ENCODE results near the gene NF2.

The NF2 gene

GRCh38 chr22:29638678-29639077, 35.2 kb downstream of the NF2 start:
- DNase-seq (ENCODE audit: low read depth) = no peak
- no peak overlapping the region for H3K4me3 ChIP-seq (ENCODE audit: low read depth, low read length)
- TF ChIP-seq CTCF (conservative IDR thresholded peaks at IDR 0.05; ENCODE audit: low read depth, low read length) = no peak

- DNase-seq (ENCODE audit: low read depth) = no peak
- H3K4me3 ChIP-seq (ENCODE audit: low read depth, low read length) = no peak overlapping the region
- TF ChIP-seq CTCF (conservative IDR thresholded peaks at IDR 0.05; ENCODE audit: low read depth, low read length) = no peak
Measured at GRCh38 chr22:29639096-29639495, 35.7 kb downstream of the NF2 start.

GRCh38 chr22:29641042-29641699, 37.7 kb downstream of the NF2 start:
- TF ChIP-seq CTCF (conservative IDR thresholded peaks at IDR 0.05; ENCODE audit: low read depth, low read length) = no peak
- no peak for DNase-seq (ENCODE audit: low read depth)
- H3K4me3 ChIP-seq (ENCODE audit: low read depth, low read length) = no peak overlapping the region

- no peak overlapping the region for H3K4me3 ChIP-seq (ENCODE audit: low read depth, low read length)
- no peak for DNase-seq (ENCODE audit: low read depth)
- no peak for TF ChIP-seq CTCF (conservative IDR thresholded peaks at IDR 0.05; ENCODE audit: low read depth, low read length)
Measured at GRCh38 chr22:29641700-29642330, 38.4 kb downstream of the NF2 start.

- no peak overlapping the region for H3K4me3 ChIP-seq (ENCODE audit: low read depth, low read length)
- no peak for TF ChIP-seq CTCF (conservative IDR thresholded peaks at IDR 0.05; ENCODE audit: low read depth, low read length)
- no peak for DNase-seq (ENCODE audit: low read depth)
Measured at GRCh38 chr22:29642694-29643093, 39.3 kb downstream of the NF2 start.

GRCh38 chr22:29647954-29648737, 44.7 kb downstream of the NF2 start:
- no peak overlapping the region for H3K4me3 ChIP-seq (ENCODE audit: low read depth, low read length)
- no peak for DNase-seq (ENCODE audit: low read depth)
- no peak for TF ChIP-seq CTCF (conservative IDR thresholded peaks at IDR 0.05; ENCODE audit: low read depth, low read length)
